GM06990 (cell line): Measurements from ENCODE around the gene ANKH.

ENCODE experiments used
- DNase-seq: peaks from one replicate; pipeline ENCODE4 v3.0.0-alpha.2; 2011; ENCODE audit not compliant: insufficient read length; ENCODE audit errors: extremely low read depth
- H3K27me3 ChIP-seq: replicated peaks from 2 replicates; pipeline ENCODE4 v1.6.0; 2011; ENCODE audit warnings: low read length; ENCODE audit not compliant: control insufficient read depth, insufficient read depth
- H3K36me3 ChIP-seq: 2 replicates; pipeline ENCODE4 v1.5.1; 2011; ENCODE audit warnings: low read length; ENCODE audit not compliant: control insufficient read depth, insufficient read depth
- H3K4me3 ChIP-seq: replicated peaks from 2 replicates; pipeline ENCODE4 v1.5.1; 2011; ENCODE audit warnings: low read depth, mild to moderate bottlenecking, control low read depth, low read length
- TF ChIP-seq, protein P1 (sequence below): IDR thresholded peaks from 2 replicates; pipeline ENCODE4 v1.5.1; 2011; ENCODE audit warnings: low read length, control low read depth, mild to moderate bottlenecking, inconsistent platforms; ENCODE audit not compliant: insufficient read depth, poor library complexity, severe bottlenecking

ANKH gene

DNA sequence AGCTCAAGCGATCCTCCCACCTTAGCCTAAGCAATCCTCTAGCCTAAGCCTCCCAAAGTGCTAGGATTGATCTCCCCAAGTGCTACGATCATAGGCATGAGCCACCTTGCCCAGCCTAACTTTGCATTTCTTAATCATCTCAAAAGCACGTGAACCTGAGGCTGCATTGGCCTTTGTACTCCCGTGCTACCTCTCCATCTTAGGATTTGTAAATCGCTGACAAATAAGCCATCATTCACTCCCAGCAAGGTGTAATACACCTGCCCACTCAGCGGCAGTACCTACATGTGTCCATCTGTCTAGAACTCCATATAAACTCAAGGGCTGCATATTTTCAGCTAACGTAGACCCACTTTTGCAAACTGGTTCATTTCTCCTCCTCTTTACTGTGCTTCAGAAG lies 2.8 kb downstream of the ANKH start:
- H3K4me3 ChIP-seq = no peak overlapping the region
- TF ChIP-seq, protein P1, sequence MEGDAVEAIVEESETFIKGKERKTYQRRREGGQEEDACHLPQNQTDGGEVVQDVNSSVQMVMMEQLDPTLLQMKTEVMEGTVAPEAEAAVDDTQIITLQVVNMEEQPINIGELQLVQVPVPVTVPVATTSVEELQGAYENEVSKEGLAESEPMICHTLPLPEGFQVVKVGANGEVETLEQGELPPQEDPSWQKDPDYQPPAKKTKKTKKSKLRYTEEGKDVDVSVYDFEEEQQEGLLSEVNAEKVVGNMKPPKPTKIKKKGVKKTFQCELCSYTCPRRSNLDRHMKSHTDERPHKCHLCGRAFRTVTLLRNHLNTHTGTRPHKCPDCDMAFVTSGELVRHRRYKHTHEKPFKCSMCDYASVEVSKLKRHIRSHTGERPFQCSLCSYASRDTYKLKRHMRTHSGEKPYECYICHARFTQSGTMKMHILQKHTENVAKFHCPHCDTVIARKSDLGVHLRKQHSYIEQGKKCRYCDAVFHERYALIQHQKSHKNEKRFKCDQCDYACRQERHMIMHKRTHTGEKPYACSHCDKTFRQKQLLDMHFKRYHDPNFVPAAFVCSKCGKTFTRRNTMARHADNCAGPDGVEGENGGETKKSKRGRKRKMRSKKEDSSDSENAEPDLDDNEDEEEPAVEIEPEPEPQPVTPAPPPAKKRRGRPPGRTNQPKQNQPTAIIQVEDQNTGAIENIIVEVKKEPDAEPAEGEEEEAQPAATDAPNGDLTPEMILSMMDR = no peak
- H3K36me3 ChIP-seq = no peaks in the 10 kb centered on the region
- DNase-seq = no peak
- no peaks in the 10 kb centered on the region for H3K27me3 ChIP-seq

DNA sequence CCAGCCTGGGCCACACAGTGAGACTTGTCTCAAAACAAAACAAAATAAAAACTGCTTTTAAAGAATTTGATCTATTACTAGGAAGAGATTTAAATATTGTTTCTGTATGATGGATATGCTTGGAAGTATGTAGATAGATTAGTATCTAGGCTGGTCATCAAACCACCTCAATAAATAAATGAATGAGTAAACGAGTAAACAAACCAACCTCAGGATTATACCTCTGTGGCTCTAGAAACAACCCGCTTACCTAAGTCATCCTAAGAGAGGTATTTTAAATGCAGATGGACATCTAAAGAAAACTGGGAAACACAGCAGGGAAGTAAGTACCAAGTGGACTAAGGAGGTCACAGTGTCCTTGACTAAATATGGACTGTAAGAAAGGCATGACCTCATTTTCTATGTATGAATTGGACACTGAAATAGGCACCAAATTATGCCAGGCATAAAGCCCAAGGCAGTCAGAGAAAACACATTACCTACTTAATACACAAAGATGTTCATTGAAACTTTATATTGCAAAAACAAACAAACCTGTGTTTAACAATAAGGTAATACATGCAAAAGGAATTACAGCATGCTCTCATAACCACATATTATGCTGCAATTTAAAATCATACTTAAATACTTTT lies 7.3 kb downstream of the ANKH start:
- TF ChIP-seq, protein P1 = no peak
- Histone ChIP-seq H3K27me3 (no peaks in the 10 kb centered on the region), H3K36me3 (no peaks in the 10 kb centered on the region), H3K4me3 (no peak overlapping the region)
- DNase-seq = no peak

DNA sequence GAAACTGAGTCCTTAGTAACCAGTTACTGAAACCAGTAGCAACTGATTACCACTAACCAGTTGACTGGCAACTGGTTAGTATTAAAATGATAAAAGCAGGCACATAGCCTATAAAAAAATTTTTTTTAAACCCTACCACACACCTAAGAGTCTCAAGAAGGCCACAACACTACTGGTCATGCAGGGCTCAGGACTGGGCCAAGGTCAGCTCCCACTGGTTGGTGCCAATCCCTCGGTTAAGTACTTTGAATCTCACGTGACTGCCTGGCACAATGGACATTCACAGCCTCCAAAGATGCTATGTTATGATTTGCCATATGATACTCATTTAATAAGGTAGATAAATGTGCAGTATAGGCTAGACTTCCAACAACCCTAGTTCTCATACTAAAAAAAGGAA lies 8.5 kb downstream of the ANKH start:
- DNase-seq = no peak
- TF ChIP-seq, protein P1 = no peak
- no peak overlapping the region for H3K4me3 ChIP-seq
- H3K27me3 ChIP-seq = no peaks in the 10 kb centered on the region
- no peaks in the 10 kb centered on the region for H3K36me3 ChIP-seq

DNA sequence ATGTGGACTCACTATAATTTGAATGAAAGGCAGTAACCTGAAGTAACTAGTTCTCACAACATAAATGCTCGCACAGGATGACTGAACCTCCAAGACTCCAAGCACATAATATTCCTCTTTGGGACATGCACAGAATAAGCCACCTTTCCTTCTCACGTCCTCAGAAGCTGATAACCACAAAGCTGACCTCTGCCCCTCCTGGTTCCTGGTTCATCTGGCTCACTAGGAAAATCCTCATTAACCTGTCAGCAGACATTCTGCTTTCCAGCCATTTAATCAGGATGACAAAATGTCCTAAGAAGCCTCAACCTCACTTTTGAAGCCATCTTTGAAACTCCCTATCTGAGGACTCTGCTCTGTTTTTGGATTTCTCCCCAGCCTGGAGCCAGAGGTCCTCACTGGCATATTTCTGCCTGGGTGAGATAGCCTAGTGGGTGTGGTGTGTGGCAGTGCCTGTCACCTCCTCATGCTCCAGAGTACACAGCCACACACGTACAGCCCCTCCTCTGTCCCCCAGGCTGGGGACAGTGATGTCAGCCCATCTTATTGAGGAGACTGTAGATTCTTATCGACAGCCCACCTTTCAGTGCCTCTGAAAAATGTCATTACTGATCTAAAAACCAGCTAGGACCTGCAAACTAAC lies 10.3 kb downstream of the ANKH start:
- Histone ChIP-seq H3K4me3 (no peak overlapping the region), H3K27me3 (no peaks in the 10 kb centered on the region), H3K36me3 (no peaks in the 10 kb centered on the region)
- TF ChIP-seq, protein P1 = no peak
- DNase-seq = no peak

DNA sequence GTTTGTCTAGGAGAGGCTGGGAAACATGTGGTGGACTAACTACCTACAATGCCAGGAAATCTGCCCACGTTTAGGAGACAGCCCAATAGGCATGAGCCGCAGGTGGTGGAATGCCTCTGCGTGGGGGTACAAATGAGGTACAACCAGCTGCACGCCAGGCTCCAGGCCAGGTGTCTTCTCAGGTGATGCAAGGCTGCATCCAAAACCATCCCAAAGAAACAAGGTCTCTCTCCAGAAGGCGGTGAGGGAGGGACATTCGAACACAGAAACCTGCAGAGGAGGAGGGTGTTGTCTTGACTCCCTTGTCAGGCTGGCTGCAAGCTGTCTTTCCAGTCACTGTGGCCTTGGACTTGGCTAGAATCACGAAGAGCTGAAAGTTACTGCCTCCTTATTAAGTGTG lies 11.6 kb downstream of the ANKH start:
- H3K27me3 ChIP-seq = no peaks in the 10 kb centered on the region
- no peak overlapping the region for H3K4me3 ChIP-seq
- H3K36me3 ChIP-seq = no peaks in the 10 kb centered on the region
- TF ChIP-seq, protein P1 = no peak
- no peak for DNase-seq
